Transverse colon (tissue), 4 donors: Measurements from ENCODE around the gene TCEAL7. TPM values are rescaled to one million over a fixed set of nuclear protein-coding genes. Genes with fewer than 3 reads are reported as not detected.
A peak's percentile ranks its signal among the peaks of the same experiment; 100 is the strongest.

Experiments used
- DNase-seq: peaks from one replicate; pipeline ENCODE4 v3.0.0-alpha.2; 2019
- H3K27ac ChIP-seq, 4 donors: fragments of 200-600 bp; sonication (generic); 2 replicates each; pipeline ENCODE4 v1.5.1; 2016 to 2018; ENCODE audit warnings: inconsistent platforms in 4 of 4
- H3K27me3 ChIP-seq: fragments of 200-600 bp; sonication (generic); 2 replicates; pipeline ENCODE4 v1.5.1; 2017; ENCODE audit warnings: inconsistent platforms
- H3K36me3 ChIP-seq, 4 donors: fragments of 200-600 bp; sonication (generic); 2 replicates each; pipeline ENCODE4 v1.5.1; 2017 to 2019; ENCODE audit warnings: inconsistent platforms in 4 of 4
- H3K4me1 ChIP-seq, 4 donors: fragments of 200-600 bp; sonication (generic); 2 replicates each; pipeline ENCODE4 v1.5.1; 2017 to 2020; ENCODE audit warnings: inconsistent platforms in 4 of 4
- H3K4me3 ChIP-seq, 4 donors: fragments of 200-600 bp; sonication (generic); 1 replicate in 1 of 4; 2 replicates in 3 of 4; pipeline versions ENCODE4 v1.5.1 to v1.6.1; 2017 to 2019; ENCODE audit warnings: inconsistent platforms in 4 of 4
- H3K9me3 ChIP-seq, 2 donors: fragments of 200-600 bp; sonication (generic); 2 replicates each; pipeline ENCODE4 v1.5.1; 2017 to 2019; ENCODE audit warnings: inconsistent platforms in 2 of 2
- CTCF ChIP-seq, 5 experiments: fragments of 200-600 bp in 3 of 5; fragments of 450-650 bp in 2 of 5; sonication (generic) in 3 of 5; IDR thresholded peaks; 1 replicate in 2 of 5; 2 replicates in 3 of 5; pipeline ENCODE4 v1.5.1; 2016 to 2017; ENCODE audit warnings: antibody characterized with exemption in 5 of 5, inconsistent platforms in 3 of 5, mild to moderate bottlenecking in 2 of 5, moderate library complexity in 1 of 5
- EP300 ChIP-seq: sonication (generic); formaldehyde crosslinking; IDR thresholded peaks from one replicate; pipeline ENCODE4 v1.6.1; 2017; ENCODE audit warnings: antibody characterized with exemption, low read depth
- POLR2A ChIP-seq: fragments of 450-650 bp; IDR thresholded peaks from one replicate; pipeline ENCODE4 v1.6.1; 2016; ENCODE audit warnings: antibody characterized with exemption, mild to moderate bottlenecking, moderate library complexity
- POLR2AphosphoS5 ChIP-seq, 3 donors: sonication (generic); formaldehyde crosslinking; IDR thresholded peaks; one replicate each; pipeline ENCODE4 v1.6.1; 2016; ENCODE audit warnings: antibody characterized with exemption in 3 of 3
- WGBS, 2 donors: methylation state at CpG; one replicate each; pipeline ENCODE4 v1.1.5; 2018; ENCODE audit warnings: low coverage in 1 of 2; 5-methylcytosine and 5-hydroxymethylcytosine counted together
- in situ Hi-C, 4 donors: fragments of 200-750 bp; cut with MboI; loops; one replicate each; pipeline versions ENCODE4 v1.15.0 to v1.15.1; 2017; ENCODE audit warnings: low sequenced_read_pairs in 3 of 4, low pct_ligation_motif_present in 1 of 4, low pct_unique_long_range_greater_than_20kb in 1 of 4
- intact Hi-C: fragments of 100-400 bp; cut with DNase I; formaldehyde crosslinking; loops from one replicate; pipeline ENCODE4 v1.15.1; 2023; ENCODE audit warnings: low total_unique reads
- total RNA-seq, 4 donors: library from RNA; depleted of rRNA; stranded (reverse); fragments of >200 nt; gene quantifications; one replicate each; pipeline ENCODE4 v1.1.0, GENCODE V29; 2016

TCEAL7 gene
- total RNA-seq, 4 donors from 2014 or later, result 2.8 to 3.7 (median 3.5) TPM; not detected in 1

- WGBS, 2 donors, result 56% methylated on average over 30 of the region's 32 CpGs; no CpG with 5 or more reads in 1 of the 2 donors
- intact Hi-C loops (no loop called here), in situ Hi-C loops (no loop called here)
- Histone ChIP-seq H3K9me3 (no peaks in the 10 kb centered on the region), H3K27me3 (no peaks in the 10 kb centered on the region), H3K27ac (peak overlapping the region in 1 of 4 donors; percentile 62), H3K4me3 (peak overlapping the region; percentile 38 to 74 (median 48)), H3K4me1 (no peaks in the 10 kb centered on the region), H3K36me3 (no peaks in the 10 kb centered on the region)
- DNase-seq, result no peak
- TF ChIP-seq CTCF (IDR thresholded peaks at IDR 0.05), result no peak
These were observed 20.0 kb upstream of the TCEAL7 start for GRCh38 chrX:103309860-103310554.

GRCh38 chrX:103310555-103311398 lies 19.3 kb upstream of the TCEAL7 start, which contains the start of gene BEX2:
BEX2 (minus strand) TSS chrX:103310990; CDS start chrX:103309976, 1,014 bp downstream.
- 47 to 50% methylated on average over 1 to 41 of the region's 52 CpGs for WGBS, 2 donors
- H3K4me1 ChIP-seq, result no peaks in the 10 kb centered on the region
- in situ Hi-C loops (no loop called here), intact Hi-C loops (no loop called here)
- H3K4me3 ChIP-seq, result peak within 1 kb of the TSS; percentile 38 to 74 (median 48)
- H3K27me3 ChIP-seq, result no peaks in the 10 kb centered on the region
- peak within 1 kb of the TSS in 2 of 4 donors; percentile 21 to 62 for H3K27ac ChIP-seq
- DNase-seq, result peak; percentile 86
- H3K36me3 ChIP-seq, result no peaks in the 10 kb centered on the region
- TF ChIP-seq CTCF (IDR thresholded peaks at IDR 0.05), result no peak
- peak; percentile 63 to 81 (median 80) for TF ChIP-seq POLR2AphosphoS5 (IDR thresholded peaks at IDR 0.05)
- TF ChIP-seq POLR2A, result peak; percentile 66
- no peak for TF ChIP-seq EP300
- H3K9me3 ChIP-seq, result no peaks in the 10 kb centered on the region

- TF ChIP-seq POLR2A, result no peak
- no peaks in the 10 kb centered on the region for H3K27me3 ChIP-seq
- no peaks in the 10 kb centered on the region for H3K36me3 ChIP-seq
- no peak for DNase-seq
- H3K9me3 ChIP-seq, result no peaks in the 10 kb centered on the region
- in situ Hi-C loops (no loop called here), intact Hi-C loops (no loop called here)
- H3K27ac ChIP-seq, result no peak overlapping the region
- 54 to 65% methylated on average over 3 of the region's 3 CpGs for WGBS, 2 donors
- H3K4me1 ChIP-seq, result no peaks in the 10 kb centered on the region
- peak overlapping the region in 1 of 4 donors; percentile 74 for H3K4me3 ChIP-seq
These were observed 18.6 kb upstream of the TCEAL7 start for GRCh38 chrX:103311399-103311780.

GRCh38 chrX:103330681-103331288 lies 746 bp downstream of the TCEAL7 start:
- H3K27me3 ChIP-seq, result no peaks in the 10 kb centered on the region
- WGBS, 2 donors, result 40 to 57% methylated on average over 1 to 21 of the region's 21 CpGs
- DNase-seq, result no peak
- no peaks in the 10 kb centered on the region for H3K4me1 ChIP-seq
- in situ Hi-C loops (loop anchor here in 1 of 4 donors (25.0 kb wide), 1 partner anchor 132 kb away; no protein-coding TSS in a partner anchor), intact Hi-C loops (no loop called here)
- H3K4me3 ChIP-seq, result peak overlapping the region in 2 of 4 donors; percentile 14 to 30
- TF ChIP-seq CTCF (IDR thresholded peaks at IDR 0.05) (no peak), POLR2AphosphoS5 (IDR thresholded peaks at IDR 0.05) (no peak), POLR2A (no peak), EP300 (no peak)
- H3K27ac ChIP-seq, result peak overlapping the region in 2 of 4 donors; percentile 13 to 16
- no peaks in the 10 kb centered on the region for H3K36me3 ChIP-seq
- no peaks in the 10 kb centered on the region for H3K9me3 ChIP-seq
